Tibial nerve (tissue), 3 donors: Measurements from ENCODE around the gene COMT.

Source experiments
- POLR2A ChIP-seq, 2 donors: fragments of 450-650 bp; IDR thresholded peaks; one replicate each; pipeline ENCODE4 v1.6.1; 2017; ENCODE audit warnings: antibody characterized with exemption in 2 of 2, mild to moderate bottlenecking in 2 of 2, moderate library complexity in 2 of 2
- TF ChIP-seq, protein P1 (sequence below), 5 experiments: fragments of 200-600 bp in 3 of 5; fragments of 450-650 bp in 2 of 5; sonication (generic) in 3 of 5; IDR thresholded peaks; one replicate each; pipeline ENCODE4 v1.5.1; 2016 to 2019; ENCODE audit warnings: antibody characterized with exemption in 5 of 5, mild to moderate bottlenecking in 3 of 5, moderate library complexity in 2 of 5

DNA sequence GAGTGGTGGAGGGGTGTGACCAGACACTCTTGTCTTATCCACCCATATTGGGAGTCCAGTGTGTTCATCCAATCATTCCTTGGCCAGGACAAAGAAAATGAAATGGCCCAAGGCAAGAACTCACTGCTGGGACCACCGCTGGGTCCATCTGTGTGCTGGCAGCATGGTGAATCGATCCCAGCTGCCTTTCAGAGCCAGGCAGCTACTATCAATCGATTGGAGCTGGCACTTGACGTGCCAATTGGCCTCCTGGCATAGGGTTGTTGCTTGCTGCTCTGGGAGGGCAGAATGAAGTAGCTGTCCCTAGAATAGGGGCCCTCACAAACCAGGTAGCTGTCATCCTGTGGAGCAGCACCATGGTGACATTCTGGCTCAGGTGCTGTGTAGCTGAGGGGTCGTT is 76.4 kb downstream of the COMT start:
- TF ChIP-seq, protein P1, sequence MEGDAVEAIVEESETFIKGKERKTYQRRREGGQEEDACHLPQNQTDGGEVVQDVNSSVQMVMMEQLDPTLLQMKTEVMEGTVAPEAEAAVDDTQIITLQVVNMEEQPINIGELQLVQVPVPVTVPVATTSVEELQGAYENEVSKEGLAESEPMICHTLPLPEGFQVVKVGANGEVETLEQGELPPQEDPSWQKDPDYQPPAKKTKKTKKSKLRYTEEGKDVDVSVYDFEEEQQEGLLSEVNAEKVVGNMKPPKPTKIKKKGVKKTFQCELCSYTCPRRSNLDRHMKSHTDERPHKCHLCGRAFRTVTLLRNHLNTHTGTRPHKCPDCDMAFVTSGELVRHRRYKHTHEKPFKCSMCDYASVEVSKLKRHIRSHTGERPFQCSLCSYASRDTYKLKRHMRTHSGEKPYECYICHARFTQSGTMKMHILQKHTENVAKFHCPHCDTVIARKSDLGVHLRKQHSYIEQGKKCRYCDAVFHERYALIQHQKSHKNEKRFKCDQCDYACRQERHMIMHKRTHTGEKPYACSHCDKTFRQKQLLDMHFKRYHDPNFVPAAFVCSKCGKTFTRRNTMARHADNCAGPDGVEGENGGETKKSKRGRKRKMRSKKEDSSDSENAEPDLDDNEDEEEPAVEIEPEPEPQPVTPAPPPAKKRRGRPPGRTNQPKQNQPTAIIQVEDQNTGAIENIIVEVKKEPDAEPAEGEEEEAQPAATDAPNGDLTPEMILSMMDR (IDR thresholded peaks at IDR 0.05) = no peak
- TF ChIP-seq POLR2A (IDR thresholded peaks at IDR 0.05) = no peak
